ENCODE data around the gene TBC1D3H. TPM values are rescaled to one million over a fixed set of nuclear protein-coding genes. Genes with fewer than 3 reads are reported as not detected.
"Not testable (repeated sequence)": the region's sequence is repeated elsewhere in the genome, so short reads cannot be mapped to it uniquely, and the experiment has no call there.

Gene TBC1D3H
- total RNA-seq: not detected in 2 replicates

- H3K4me3 Mint-ChIP-seq (ENCODE audit: low read depth); DNase-seq (ENCODE audit: low spot score); intact Hi-C loops (cut with micrococcal nuclease); H3K4me1 Mint-ChIP-seq (ENCODE audit: low read depth); H3K36me3 Mint-ChIP-seq (ENCODE audit: low read depth); H3K9me3 Mint-ChIP-seq; H3K27me3 Mint-ChIP-seq (ENCODE audit: low read depth); H3K27ac Mint-ChIP-seq: not testable (repeated sequence)
Measured at GRCh38 chr17:36388385-36389245, at the start of gene TBC1D3H. TSS of gene TBC1D3H (minus strand) at chr17:36388435. CDS start at chr17:36386895, 1,540 bp downstream.

- H3K27ac Mint-ChIP-seq, H3K9me3 Mint-ChIP-seq: not testable (repeated sequence)
Measured at GRCh38 chr17:36428891-36429290, 40.7 kb upstream of the TBC1D3H start.

GRCh38 chr17:36415180-36415941 is 27.1 kb upstream of the TBC1D3H start:
- H3K27me3 Mint-ChIP-seq (ENCODE audit: low read depth); intact Hi-C loops (cut with micrococcal nuclease); H3K27ac Mint-ChIP-seq; H3K4me1 Mint-ChIP-seq (ENCODE audit: low read depth); H3K4me3 Mint-ChIP-seq (ENCODE audit: low read depth); H3K36me3 Mint-ChIP-seq (ENCODE audit: low read depth); H3K9me3 Mint-ChIP-seq; DNase-seq (ENCODE audit: low spot score): not testable (repeated sequence)

More at GRCh38 chr17:36428891-36429290, 40.7 kb upstream of the TBC1D3H start:
- H3K4me3 Mint-ChIP-seq (ENCODE audit: low read depth); H3K36me3 Mint-ChIP-seq (ENCODE audit: low read depth); intact Hi-C loops (cut with micrococcal nuclease); H3K27me3 Mint-ChIP-seq (ENCODE audit: low read depth); DNase-seq (ENCODE audit: low spot score); H3K4me1 Mint-ChIP-seq (ENCODE audit: low read depth): not testable (repeated sequence)

GRCh38 chr17:36390943-36391645 is 2.9 kb upstream of the TBC1D3H start:
- H3K27ac Mint-ChIP-seq; DNase-seq (ENCODE audit: low spot score); H3K36me3 Mint-ChIP-seq (ENCODE audit: low read depth); intact Hi-C loops (cut with micrococcal nuclease); H3K4me3 Mint-ChIP-seq (ENCODE audit: low read depth); H3K27me3 Mint-ChIP-seq (ENCODE audit: low read depth); H3K9me3 Mint-ChIP-seq; H3K4me1 Mint-ChIP-seq (ENCODE audit: low read depth): not testable (repeated sequence)

- intact Hi-C loops (cut with micrococcal nuclease); H3K9me3 Mint-ChIP-seq; H3K4me1 Mint-ChIP-seq (ENCODE audit: low read depth); DNase-seq (ENCODE audit: low spot score); H3K27me3 Mint-ChIP-seq (ENCODE audit: low read depth); H3K4me3 Mint-ChIP-seq (ENCODE audit: low read depth); H3K36me3 Mint-ChIP-seq (ENCODE audit: low read depth); H3K27ac Mint-ChIP-seq: not testable (repeated sequence)
Measured at GRCh38 chr17:36375938-36376337, 12.3 kb downstream of the TBC1D3H start.

GRCh38 chr17:36362496-36362895 is 25.7 kb downstream of the TBC1D3H start:
- H3K27me3 Mint-ChIP-seq (ENCODE audit: low read depth); H3K4me1 Mint-ChIP-seq (ENCODE audit: low read depth); intact Hi-C loops (cut with micrococcal nuclease); H3K4me3 Mint-ChIP-seq (ENCODE audit: low read depth); H3K9me3 Mint-ChIP-seq; H3K27ac Mint-ChIP-seq; DNase-seq (ENCODE audit: low spot score); H3K36me3 Mint-ChIP-seq (ENCODE audit: low read depth): not testable (repeated sequence)

Other genes with a start within 250 kb of the TBC1D3H start
- 10.0 and 10.8 TPM in 2 replicates for gene TBC1D3B, start 211.8 kb downstream of the TBC1D3H start, total RNA-seq
- gene CCL3L1, start 191.7 kb downstream of the TBC1D3H start, total RNA-seq: 1.6 and 1.8 TPM in 2 replicates
- 1.3 and 1.9 TPM in 2 replicates for gene CCL4L2, start 177.4 kb downstream of the TBC1D3H start, total RNA-seq
- 1.1 and 1.2 TPM in 2 replicates for gene TBC1D3I, start 123.9 kb downstream of the TBC1D3H start, total RNA-seq
- gene TBC1D3G, start 64.6 kb downstream of the TBC1D3H start, total RNA-seq: not detected in 2 replicates
- gene ZNHIT3, start 98.2 kb upstream of the TBC1D3H start, total RNA-seq: 46.8 and 48.2 TPM in 2 replicates
- 150 and 155 TPM in 2 replicates for gene MYO19, start 146.4 kb upstream of the TBC1D3H start, total RNA-seq
- 22.6 and 23.6 TPM in 2 replicates for gene PIGW, start 146.6 kb upstream of the TBC1D3H start, total RNA-seq
- 82.7 and 92.5 TPM in 2 replicates for gene GGNBP2, start 156.5 kb upstream of the TBC1D3H start, total RNA-seq
- gene DHRS11, start 203.4 kb upstream of the TBC1D3H start, total RNA-seq: 12.3 and 12.4 TPM in 2 replicates
- 23.2 TPM in 2 replicates for gene MRM1, start 213.1 kb upstream of the TBC1D3H start, total RNA-seq

Measured in activated T-helper 2 cell treated with anti-CD3 and anti-CD28 coated beads, Interferon-gamma antibody, Interleukin-2, Interleukin-4, amounts not matched to agents 10 μg/mL and 5 μg/mL and 100 μg/mL, durations not matched to agents 14 hours and 24 hours and 36 hours (primary cell).